ENCODE measurements around the gene ANKRD45. TPM values are rescaled to one million over a fixed set of nuclear protein-coding genes. Genes with fewer than 3 reads are reported as not detected.

Gene ANKRD45
- total RNA-seq, 1 donor from 2014 or later: 19.4 TPM

Other genes starting within 250 kb of the ANKRD45 start
- 23.8 TPM for gene PRDX6, start 192.5 kb downstream of the ANKRD45 start, total RNA-seq
- 1.2 TPM for gene SLC9C2, start 66.8 kb downstream of the ANKRD45 start, total RNA-seq
- gene TEX50, start 34.5 kb downstream of the ANKRD45 start, total RNA-seq: not detected
- 25.1 TPM for gene KLHL20, start 45.1 kb upstream of the ANKRD45 start, total RNA-seq
- gene DARS2, start 154.8 kb upstream of the ANKRD45 start, total RNA-seq: 11.8 TPM
- gene CENPL, start 155.0 kb upstream of the ANKRD45 start, total RNA-seq: 12.8 TPM
- gene GAS5, start 198.1 kb upstream of the ANKRD45 start, total RNA-seq: 381 TPM
- gene ZBTB37, start 198.5 kb upstream of the ANKRD45 start, total RNA-seq: 31.5 TPM
- gene SERPINC1, start 247.5 kb upstream of the ANKRD45 start, total RNA-seq: not detected